Fibroblast of lung (primary cell): ENCODE results near the gene SLC25A4. TPM values are rescaled to one million over a fixed set of nuclear protein-coding genes. Genes with fewer than 3 reads are reported as not detected.

ENCODE experiments used
- DNase-seq, 2 donors: peaks; one replicate each; pipeline versions ENCODE4 v3.0.0 to v3.0.0-alpha.2; 2010; ENCODE audit warnings: low read depth in 2 of 2
- H2AFZ ChIP-seq: 2 replicates; pipeline ENCODE4 v1.5.1; 2012; ENCODE audit warnings: low read length, control low read depth, inconsistent platforms
- H3K27ac ChIP-seq: 2 replicates; pipeline ENCODE4 v1.5.1; 2011; ENCODE audit warnings: low read length, control low read depth; ENCODE audit not compliant: insufficient read depth
- H3K27me3 ChIP-seq: 2 replicates; pipeline ENCODE4 v1.5.1; 2011; ENCODE audit warnings: mild to moderate bottlenecking, low read length; ENCODE audit not compliant: control insufficient read depth, insufficient read depth
- H3K36me3 ChIP-seq: 2 replicates; pipeline ENCODE4 v1.5.1; 2011; ENCODE audit warnings: low read length; ENCODE audit not compliant: control insufficient read depth, insufficient read depth
- H3K4me1 ChIP-seq: 2 replicates; pipeline ENCODE4 v1.5.1; 2011; ENCODE audit warnings: low read length; ENCODE audit not compliant: control insufficient read depth, insufficient read depth; ENCODE audit errors: extremely low read depth
- H3K4me2 ChIP-seq: 2 replicates; pipeline ENCODE4 v1.5.1; 2011; ENCODE audit warnings: low read length, control low read depth; ENCODE audit not compliant: insufficient read depth; ENCODE audit errors: extremely low read depth
- H3K4me3 ChIP-seq, 4 experiments: fragments of 200-600 bp in 1 of 4; sonication (generic) in 1 of 4; replicated peaks in 1 of 4; 2 replicates each; pipeline ENCODE4 v1.5.1; 2011 to 2016; ENCODE audit warnings: low read length in 4 of 4, low read depth in 3 of 4, mild to moderate bottlenecking in 3 of 4, control low read depth in 2 of 4, inconsistent platforms in 1 of 4, mixed read lengths in 1 of 4; ENCODE audit not compliant: insufficient read depth in 1 of 4; ENCODE audit errors: control extremely low read depth in 1 of 4
- H3K79me2 ChIP-seq: 2 replicates; pipeline ENCODE4 v1.5.1; 2012; ENCODE audit warnings: mild to moderate bottlenecking, low read length, inconsistent platforms; ENCODE audit not compliant: control insufficient read depth, insufficient read depth
- H3K9ac ChIP-seq: 2 replicates; pipeline ENCODE4 v1.5.1; 2011; ENCODE audit warnings: mild to moderate bottlenecking, low read length, control low read depth; ENCODE audit not compliant: insufficient read depth
- H3K9me3 ChIP-seq: 2 replicates; pipeline ENCODE4 v1.5.1; 2012; ENCODE audit warnings: low read depth, low read length; ENCODE audit not compliant: control insufficient read depth, insufficient read depth
- H4K20me1 ChIP-seq: 2 replicates; pipeline ENCODE4 v1.5.1; 2011; ENCODE audit warnings: low read length; ENCODE audit not compliant: control insufficient read depth, insufficient read depth; ENCODE audit errors: extremely low read depth
- EZH2 ChIP-seq: IDR thresholded peaks from 2 replicates; pipeline ENCODE4 v1.5.1; 2012; ENCODE audit warnings: low read length, control low read depth, mild to moderate bottlenecking; ENCODE audit errors: missing control alignments
- polyA plus RNA-seq, 2 donors: library from polyadenylated mRNA; depleted of rRNA in 1 of 2; stranded (reverse) in 1 of 2; unstranded in 1 of 2; fragments of >200 nt; gene quantifications; 2 replicates each; pipeline ENCODE4 v1.2.1, GENCODE V29; 2011 to 2012; ENCODE audit warnings: missing spikeins in 1 of 2
- total RNA-seq: library from RNA; depleted of rRNA; stranded (reverse); fragments of >200 nt; gene quantifications from 2 replicates; pipeline ENCODE4 v1.2.1, GENCODE V29; 2014
- TF ChIP-seq, protein P1 (sequence below), 2 donors: IDR thresholded peaks in 1 of 2; conservative IDR thresholded peaks in 1 of 2; 1 replicate in 1 of 2; 2 replicates in 1 of 2; pipeline ENCODE4 v1.5.1; 2011 to 2012; ENCODE audit warnings: low read length in 2 of 2, control low read depth in 1 of 2, inconsistent platforms in 1 of 2, low read depth in 1 of 2, mild to moderate bottlenecking in 1 of 2

Gene SLC25A4
- total and polyA plus RNA-seq, 2 donors (not counting 1 experiment from before 2014, with no cell fraction given): 11.4 to 14.6 TPM

GRCh38 chr4:185134307-185134869, 8.7 kb upstream of the SLC25A4 start:
- DNase-seq: peak; percentile 33 to 77
- H3K27me3 ChIP-seq: no peaks in the 10 kb centered on the region
- H3K4me3 ChIP-seq: no peak overlapping the region
- no peaks in the 10 kb centered on the region for H3K79me2 ChIP-seq
- H2AFZ ChIP-seq: no peak overlapping the region
- H3K9ac ChIP-seq: no peak overlapping the region
- no peaks in the 10 kb centered on the region for H3K36me3 ChIP-seq
- no peaks in the 10 kb centered on the region for H4K20me1 ChIP-seq
- TF ChIP-seq, protein P1, sequence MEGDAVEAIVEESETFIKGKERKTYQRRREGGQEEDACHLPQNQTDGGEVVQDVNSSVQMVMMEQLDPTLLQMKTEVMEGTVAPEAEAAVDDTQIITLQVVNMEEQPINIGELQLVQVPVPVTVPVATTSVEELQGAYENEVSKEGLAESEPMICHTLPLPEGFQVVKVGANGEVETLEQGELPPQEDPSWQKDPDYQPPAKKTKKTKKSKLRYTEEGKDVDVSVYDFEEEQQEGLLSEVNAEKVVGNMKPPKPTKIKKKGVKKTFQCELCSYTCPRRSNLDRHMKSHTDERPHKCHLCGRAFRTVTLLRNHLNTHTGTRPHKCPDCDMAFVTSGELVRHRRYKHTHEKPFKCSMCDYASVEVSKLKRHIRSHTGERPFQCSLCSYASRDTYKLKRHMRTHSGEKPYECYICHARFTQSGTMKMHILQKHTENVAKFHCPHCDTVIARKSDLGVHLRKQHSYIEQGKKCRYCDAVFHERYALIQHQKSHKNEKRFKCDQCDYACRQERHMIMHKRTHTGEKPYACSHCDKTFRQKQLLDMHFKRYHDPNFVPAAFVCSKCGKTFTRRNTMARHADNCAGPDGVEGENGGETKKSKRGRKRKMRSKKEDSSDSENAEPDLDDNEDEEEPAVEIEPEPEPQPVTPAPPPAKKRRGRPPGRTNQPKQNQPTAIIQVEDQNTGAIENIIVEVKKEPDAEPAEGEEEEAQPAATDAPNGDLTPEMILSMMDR (conservative IDR thresholded peaks at IDR 0.05 in 1 of 2, IDR thresholded peaks at IDR 0.05 in 1 of 2; ENCODE audit: low read depth in 1 of 2, low read length in 2 of 2): peak; percentile 49 to 54
- TF ChIP-seq EZH2: no peak
- H3K4me1 ChIP-seq: no peaks in the 10 kb centered on the region
- no peak overlapping the region for H3K4me2 ChIP-seq
- H3K27ac ChIP-seq: no peak overlapping the region
- no peaks in the 10 kb centered on the region for H3K9me3 ChIP-seq

GRCh38 chr4:185137233-185137925, 5.7 kb upstream of the SLC25A4 start:
- Histone ChIP-seq H3K27me3 (no peaks in the 10 kb centered on the region), H3K9me3 (no peaks in the 10 kb centered on the region), H3K4me3 (no peak overlapping the region), H3K4me2 (no peak overlapping the region), H3K79me2 (no peaks in the 10 kb centered on the region), H3K4me1 (no peaks in the 10 kb centered on the region), H4K20me1 (no peaks in the 10 kb centered on the region), H3K9ac (no peak overlapping the region), H2AFZ (no peak overlapping the region), H3K27ac (no peak overlapping the region), H3K36me3 (no peaks in the 10 kb centered on the region)
- no peak for DNase-seq
- no peak for TF ChIP-seq EZH2
- TF ChIP-seq, protein P1 (conservative IDR thresholded peaks at IDR 0.05 in 1 of 2, IDR thresholded peaks at IDR 0.05 in 1 of 2; ENCODE audit: low read depth in 1 of 2, low read length in 2 of 2): no peak

GRCh38 chr4:185138161-185138560, 4.9 kb upstream of the SLC25A4 start:
- peaks cover 2% of the 10 kb centered on the region for H3K4me1 ChIP-seq
- DNase-seq: no peak
- H4K20me1 ChIP-seq: no peaks in the 10 kb centered on the region
- H3K27ac ChIP-seq: no peak overlapping the region
- H2AFZ ChIP-seq: no peak overlapping the region
- H3K4me2 ChIP-seq: no peak overlapping the region
- H3K36me3 ChIP-seq: no peaks in the 10 kb centered on the region
- H3K79me2 ChIP-seq: no peaks in the 10 kb centered on the region
- no peak for TF ChIP-seq EZH2
- TF ChIP-seq, protein P1 (conservative IDR thresholded peaks at IDR 0.05 in 1 of 2, IDR thresholded peaks at IDR 0.05 in 1 of 2; ENCODE audit: low read depth in 1 of 2, low read length in 2 of 2): no peak
- H3K4me3 ChIP-seq: no peak overlapping the region
- no peak overlapping the region for H3K9ac ChIP-seq
- no peaks in the 10 kb centered on the region for H3K27me3 ChIP-seq
- no peaks in the 10 kb centered on the region for H3K9me3 ChIP-seq
